ENCODE results near the gene PELI2.

The PELI2 gene

GRCh38 chr14:56280843-56281242 lies 162.6 kb downstream of the PELI2 start:
- no peak overlapping the region for H3K4me3 ChIP-seq (ENCODE audit: low read depth, low read length)

GRCh38 chr14:56282179-56282578 lies 164.0 kb downstream of the PELI2 start:
- ChIA-PET CTCF (interaction anchor here (0.7 kb wide), 1 partner anchor 569 kb away, joined by 4 read pairs; no protein-coding TSS in a partner anchor), POLR2A (no interaction called here)
- no peaks in the 10 kb centered on the region for H3K36me3 ChIP-seq (ENCODE audit: control insufficient read depth in 2 of 2, insufficient read depth in 1 of 2, low read length in 2 of 2)
- TF ChIP-seq REST (tag by site-specific recombination; IDR thresholded peaks at IDR 0.05) (no peak), ZNF391 (tag by site-specific recombination; IDR thresholded peaks at IDR 0.05; ENCODE audit: borderline replicate concordance, low read depth) (no peak), ZNF555 (tag by site-specific recombination; conservative IDR thresholded peaks at IDR 0.05) (no peak), ZNF701 (tag by site-specific recombination; IDR thresholded peaks at IDR 0.05) (no peak), ZNF280D (tag by site-specific recombination; IDR thresholded peaks at IDR 0.05) (no peak), ZNF354C (tag by site-specific recombination; IDR thresholded peaks at IDR 0.05; ENCODE audit: borderline replicate concordance, low read depth) (no peak), ZNF223 (tag by site-specific recombination; IDR thresholded peaks at IDR 0.05) (no peak), ZNF621 (tag by site-specific recombination; IDR thresholded peaks at IDR 0.05) (no peak), ZNF76 (tag by site-specific recombination; IDR thresholded peaks at IDR 0.05; ENCODE audit: borderline replicate concordance, low read depth) (no peak), ZNF266 (tag by site-specific recombination; IDR thresholded peaks at IDR 0.05; ENCODE audit: low read depth) (no peak), KLF9 (tag by site-specific recombination; IDR thresholded peaks at IDR 0.05; ENCODE audit: low read depth) (no peak), YY2 (tag by site-specific recombination; IDR thresholded peaks at IDR 0.05) (no peak), ZSCAN4 (tag by site-specific recombination; IDR thresholded peaks at IDR 0.05) (no peak), ZNF146 (tag by site-specific recombination; IDR thresholded peaks at IDR 0.05) (no peak), ZNF280C (tag by site-specific recombination; IDR thresholded peaks at IDR 0.05) (no peak)
- TF ChIP-seq, protein P1, sequence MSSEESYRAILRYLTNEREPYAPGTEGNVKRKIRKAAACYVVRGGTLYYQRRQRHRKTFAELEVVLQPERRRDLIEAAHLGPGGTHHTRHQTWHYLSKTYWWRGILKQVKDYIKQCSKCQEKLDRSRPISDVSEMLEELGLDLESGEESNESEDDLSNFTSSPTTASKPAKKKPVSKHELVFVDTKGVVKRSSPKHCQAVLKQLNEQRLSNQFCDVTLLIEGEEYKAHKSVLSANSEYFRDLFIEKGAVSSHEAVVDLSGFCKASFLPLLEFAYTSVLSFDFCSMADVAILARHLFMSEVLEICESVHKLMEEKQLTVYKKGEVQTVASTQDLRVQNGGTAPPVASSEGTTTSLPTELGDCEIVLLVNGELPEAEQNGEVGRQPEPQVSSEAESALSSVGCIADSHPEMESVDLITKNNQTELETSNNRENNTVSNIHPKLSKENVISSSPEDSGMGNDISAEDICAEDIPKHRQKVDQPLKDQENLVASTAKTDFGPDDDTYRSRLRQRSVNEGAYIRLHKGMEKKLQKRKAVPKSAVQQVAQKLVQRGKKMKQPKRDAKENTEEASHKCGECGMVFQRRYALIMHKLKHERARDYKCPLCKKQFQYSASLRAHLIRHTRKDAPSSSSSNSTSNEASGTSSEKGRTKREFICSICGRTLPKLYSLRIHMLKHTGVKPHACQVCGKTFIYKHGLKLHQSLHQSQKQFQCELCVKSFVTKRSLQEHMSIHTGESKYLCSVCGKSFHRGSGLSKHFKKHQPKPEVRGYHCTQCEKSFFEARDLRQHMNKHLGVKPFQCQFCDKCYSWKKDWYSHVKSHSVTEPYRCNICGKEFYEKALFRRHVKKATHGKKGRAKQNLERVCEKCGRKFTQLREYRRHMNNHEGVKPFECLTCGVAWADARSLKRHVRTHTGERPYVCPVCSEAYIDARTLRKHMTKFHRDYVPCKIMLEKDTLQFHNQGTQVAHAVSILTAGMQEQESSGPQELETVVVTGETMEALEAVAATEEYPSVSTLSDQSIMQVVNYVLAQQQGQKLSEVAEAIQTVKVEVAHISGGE (tag by site-specific recombination; conservative IDR thresholded peaks at IDR 0.05; ENCODE audit: low read depth): no peak
- H3K27ac ChIP-seq (ENCODE audit: extremely low read depth, low read depth, low read length): no peak overlapping the region
- H3K9me3 ChIP-seq (ENCODE audit: control insufficient read depth, insufficient read depth, low read depth, low read length): no peaks in the 10 kb centered on the region
- no peak overlapping the region for H3K4me3 ChIP-seq (ENCODE audit: low read depth, low read length)
- H3K4me1 ChIP-seq (ENCODE audit: control insufficient read depth, insufficient read depth, low read length): peaks cover 3% of the 10 kb centered on the region; the same call in 1 of the 2 replicates

More at GRCh38 chr14:56280843-56281242, 162.6 kb downstream of the PELI2 start:
- Histone ChIP-seq H3K4me1 (ENCODE audit: control insufficient read depth, insufficient read depth, low read length) (peaks cover 3% of the 10 kb centered on the region; the same call in 1 of the 2 replicates), H3K9me3 (ENCODE audit: control insufficient read depth, insufficient read depth, low read depth, low read length) (no peaks in the 10 kb centered on the region), H3K36me3 (ENCODE audit: control insufficient read depth in 2 of 2, insufficient read depth in 1 of 2, low read length in 2 of 2) (no peaks in the 10 kb centered on the region), H3K27ac (ENCODE audit: extremely low read depth, low read depth, low read length) (no peak overlapping the region)
- ChIA-PET CTCF (no interaction called here), POLR2A (no interaction called here)
- TF ChIP-seq ZNF175 (tag by site-specific recombination; IDR thresholded peaks at IDR 0.05) (no peak), ZBTB8A (tag by site-specific recombination; IDR thresholded peaks at IDR 0.05) (no peak), ZNF621 (tag by site-specific recombination; IDR thresholded peaks at IDR 0.05) (no peak), ZNF830 (tag by site-specific recombination; IDR thresholded peaks at IDR 0.05; ENCODE audit: low read depth) (no peak), ZNF558 (tag by site-specific recombination; IDR thresholded peaks at IDR 0.05) (no peak), ZNF610 (tag by site-specific recombination; IDR thresholded peaks at IDR 0.05; ENCODE audit: borderline replicate concordance) (no peak), ZFP69B (tag by site-specific recombination; IDR thresholded peaks at IDR 0.05) (no peak), ZNF121 (tag by site-specific recombination; IDR thresholded peaks at IDR 0.05) (no peak), ZNF341 (tag by site-specific recombination; IDR thresholded peaks at IDR 0.05; ENCODE audit: low read depth) (no peak)
